Subcutaneous adipose tissue (tissue), 4 donors: Measurements from ENCODE around the gene DBH. TPM values are rescaled to one million over a fixed set of nuclear protein-coding genes. Genes with fewer than 3 reads are reported as not detected.

Experiments used
- CTCF ChIP-seq: fragments of 450-650 bp; IDR thresholded peaks from one replicate; pipeline ENCODE4 v1.5.1; 2016; ENCODE audit warnings: low read depth, mild to moderate bottlenecking, control low read depth, antibody characterized with exemption, moderate library complexity
- total RNA-seq, 4 donors: library from RNA; depleted of rRNA; stranded (reverse); fragments of >200 nt; gene quantifications; one replicate each; pipeline ENCODE4 v1.1.0, GENCODE V29; 2016

Gene DBH
- total RNA-seq, 4 donors from 2014 or later = not detected

GRCh38 chr9:133701981-133702797 lies 66.0 kb downstream of the DBH start:
- no peak for TF ChIP-seq CTCF

- TF ChIP-seq CTCF = no peak
Measured at GRCh38 chr9:133702798-133703590, 66.8 kb downstream of the DBH start.

GRCh38 chr9:133703591-133704399 lies 67.6 kb downstream of the DBH start:
- no peak for TF ChIP-seq CTCF

- no peak for TF ChIP-seq CTCF
Measured at GRCh38 chr9:133704711-133705181, 68.6 kb downstream of the DBH start.

GRCh38 chr9:133705576-133705975 lies 69.4 kb downstream of the DBH start:
- TF ChIP-seq CTCF = no peak

GRCh38 chr9:133706307-133707050 lies 70.3 kb downstream of the DBH start:
- TF ChIP-seq CTCF = no peak
